Activated CD4-positive, alpha-beta T cell treated with anti-CD3 and anti-CD28 coated beads, Interleukin-2, amount 10 ng/mL, durations not matched to agents 7 days and 5 days (primary cell): Measurements from ENCODE around the gene CDCA4. TPM values are rescaled to one million over a fixed set of nuclear protein-coding genes. Genes with fewer than 3 reads are reported as not detected.

Experiments used
- CTCF ChIA-PET: fragments of 350-600 bp; sonication (Branson Sonifier 250); formaldehyde crosslinking; loops from one replicate; lab custom pipeline; 2021; ENCODE audit warnings: antibody characterized with exemption; lab: Charles Lee
- POLR2A ChIA-PET: fragments of 350-600 bp; sonication (Branson Sonifier 250); formaldehyde crosslinking; loops from one replicate; lab custom pipeline; 2021; ENCODE audit warnings: antibody characterized with exemption; lab: Charles Lee
- DNase-seq: peaks from one replicate; pipeline ENCODE4 v3.0.0-alpha.2; 2020
- H3K27ac Mint-ChIP-seq: one replicate; pipeline ENCODE4 v1.8.0; 2021; ENCODE audit warnings: mild to moderate bottlenecking, moderate library complexity, mixed read lengths
- H3K27me3 Mint-ChIP-seq: one replicate; pipeline ENCODE4 v1.8.0; 2021; ENCODE audit warnings: mixed read lengths
- H3K36me3 Mint-ChIP-seq: one replicate; pipeline ENCODE4 v1.8.0; 2021; ENCODE audit warnings: low read depth, mixed read lengths
- H3K4me1 Mint-ChIP-seq: one replicate; pipeline ENCODE4 v1.8.0; 2021; ENCODE audit warnings: mixed read lengths
- H3K4me3 Mint-ChIP-seq: one replicate; pipeline ENCODE4 v1.8.0; 2021; ENCODE audit warnings: mild to moderate bottlenecking, moderate library complexity, mixed read lengths
- H3K9me3 Mint-ChIP-seq: one replicate; pipeline ENCODE4 v1.8.0; 2021; ENCODE audit warnings: mixed read lengths
- total RNA-seq, 2 experiments: library from RNA; stranded (reverse); gene quantifications; one replicate each; pipeline ENCODE4 v1.2.3, GENCODE V29; 2021

CDCA4 gene
- total RNA-seq, 2 experiments from 2014 or later, result 53.0 to 56.6 TPM

DNA sequence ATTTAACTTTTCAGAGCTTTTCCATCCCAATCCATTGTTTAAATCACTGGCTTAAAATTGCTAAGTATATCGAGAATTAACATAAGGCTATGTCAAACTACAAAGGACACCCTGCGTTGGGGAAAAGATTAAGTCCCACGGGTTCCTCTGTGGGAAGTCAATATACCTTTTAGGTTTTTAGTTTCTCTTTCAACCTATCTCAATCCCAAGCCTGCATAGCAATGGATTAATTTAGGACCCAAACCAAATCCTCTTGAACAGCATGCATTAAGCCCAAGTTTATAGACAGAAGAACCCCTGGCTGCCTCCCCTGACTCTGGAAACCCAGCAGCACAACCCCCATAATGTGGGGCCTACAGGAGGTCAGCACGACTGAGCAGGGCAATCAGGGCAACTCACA, 6.3 kb downstream of the CDCA4 start:
- ChIA-PET CTCF (interaction anchor here (1.2 to 1.9 kb wide), 2 partner anchors 15 to 21 kb away, joined by 3 to 5 read pairs; no protein-coding TSS in a partner anchor), POLR2A (no interaction called here)
- Mint-ChIP-seq H3K27ac (peak overlapping the region; percentile 74), H3K4me3 (no peak overlapping the region), H3K27me3 (no peaks in the 10 kb centered on the region), H3K36me3 (peaks cover 56% of the 10 kb centered on the region), H3K4me1 (peaks cover 65% of the 10 kb centered on the region), H3K9me3 (no peaks in the 10 kb centered on the region)
- no peak for DNase-seq

DNA sequence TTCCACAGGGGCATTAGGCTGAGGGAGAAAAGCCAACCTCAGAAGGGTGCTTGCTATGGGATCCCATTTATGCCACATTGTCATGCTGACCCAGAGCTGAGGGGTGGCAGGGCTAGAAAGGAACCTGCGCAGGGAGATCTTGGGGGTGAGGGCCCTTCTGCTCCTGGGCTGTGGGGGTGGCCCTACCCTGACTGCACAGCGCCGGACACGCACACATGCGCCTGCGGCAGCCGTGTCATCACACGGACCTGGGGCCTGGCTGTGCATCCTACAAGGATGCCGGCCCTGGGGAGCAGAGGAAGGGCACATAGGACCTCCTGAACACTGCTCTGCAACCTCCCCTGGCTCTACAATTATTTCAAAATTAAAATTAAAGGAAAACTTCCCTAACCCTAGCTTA, 6.9 kb downstream of the CDCA4 start:
- no peak for DNase-seq
- Mint-ChIP-seq H3K27ac (peak overlapping the region; percentile 74), H3K36me3 (peaks cover 54% of the 10 kb centered on the region), H3K4me1 (peaks cover 60% of the 10 kb centered on the region), H3K9me3 (no peaks in the 10 kb centered on the region), H3K27me3 (no peaks in the 10 kb centered on the region), H3K4me3 (no peak overlapping the region)
- POLR2A ChIA-PET, result no interaction called here
- CTCF ChIA-PET, result interaction anchor here (1.2 to 1.9 kb wide), 2 partner anchors 14 to 20 kb away, joined by 3 to 5 read pairs; no protein-coding TSS in a partner anchor

DNA sequence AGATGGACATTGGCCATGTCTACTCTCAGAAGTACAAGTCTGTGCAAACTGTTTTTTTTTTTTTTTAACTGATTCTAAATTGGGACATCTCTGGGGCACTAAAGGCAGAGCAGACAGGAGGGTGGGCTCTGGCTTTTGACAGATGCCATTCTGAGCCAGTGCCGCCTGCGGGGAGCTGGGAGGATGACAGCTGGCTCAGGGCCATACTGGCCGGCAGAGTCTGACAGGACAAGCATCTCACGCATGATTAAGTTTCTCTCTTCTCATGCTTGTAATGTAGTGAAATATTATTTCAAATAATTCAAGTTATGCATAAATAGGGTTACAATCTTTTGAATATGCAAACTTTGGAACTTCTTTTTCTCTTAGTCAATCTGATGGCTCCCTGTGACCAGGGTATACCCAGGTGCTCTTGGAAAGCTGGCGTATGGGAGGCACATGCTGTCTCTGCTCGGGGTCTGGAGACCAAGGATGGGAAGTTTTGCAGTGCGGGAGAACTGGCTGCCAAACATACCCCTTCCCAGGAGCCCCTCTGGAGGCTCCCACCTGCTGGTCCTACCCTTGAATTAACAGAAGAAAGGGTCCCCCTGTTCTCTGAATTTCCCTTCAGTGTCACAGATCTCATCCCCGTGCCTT, 7.6 kb downstream of the CDCA4 start:
- Mint-ChIP-seq H3K36me3 (peaks cover 51% of the 10 kb centered on the region), H3K27ac (no peak overlapping the region), H3K4me1 (peaks cover 53% of the 10 kb centered on the region), H3K9me3 (no peaks in the 10 kb centered on the region), H3K4me3 (no peak overlapping the region), H3K27me3 (no peaks in the 10 kb centered on the region)
- ChIA-PET CTCF (interaction anchor here (0.7 to 1.2 kb wide), 2 partner anchors 13 to 24 kb away, joined by 3 read pairs; no protein-coding TSS in a partner anchor), POLR2A (no interaction called here)
- no peak for DNase-seq

DNA sequence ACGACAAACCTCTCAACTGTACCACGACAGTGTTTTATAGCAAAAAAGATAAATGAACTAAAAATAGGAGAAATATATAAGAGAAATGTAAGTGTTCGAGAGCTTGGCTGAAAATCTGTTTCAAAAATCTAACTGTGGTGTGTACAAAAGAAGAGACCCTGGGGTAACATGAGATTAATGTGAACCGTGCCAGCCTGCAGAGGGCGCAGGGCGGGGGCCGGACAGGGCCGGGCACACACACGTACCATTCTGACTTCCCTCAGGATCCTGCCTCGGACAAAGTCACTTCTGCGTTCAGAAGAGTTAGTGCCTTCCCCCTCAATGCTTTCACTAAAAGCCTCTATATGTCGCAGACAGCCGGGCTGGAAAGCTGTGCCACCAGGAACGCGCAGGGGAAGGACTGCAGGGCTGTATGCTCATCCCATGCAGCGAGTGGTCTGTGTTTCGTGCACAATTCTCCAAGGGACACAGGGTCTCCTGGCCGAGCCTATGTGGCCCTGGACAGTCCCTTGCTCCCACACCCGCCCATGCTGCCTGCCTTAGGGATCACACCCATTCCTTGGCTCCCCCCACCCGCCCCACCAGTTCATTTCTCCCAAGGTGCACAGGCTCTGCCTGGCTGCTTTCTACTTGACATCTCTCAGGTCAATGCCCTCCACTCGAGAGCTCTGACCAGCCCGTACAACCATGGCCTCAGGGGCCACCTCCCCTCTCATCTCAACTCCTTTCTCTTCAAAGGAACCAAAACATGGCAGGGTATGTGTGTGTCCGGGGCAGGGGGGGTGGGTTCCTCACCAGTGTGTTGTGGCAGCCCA, 8.5 kb downstream of the CDCA4 start:
- H3K36me3 Mint-ChIP-seq, result peaks cover 51% of the 10 kb centered on the region
- CTCF ChIA-PET, result interaction anchor here (1.0 to 1.7 kb wide), 3 partner anchors 10 to 49 kb away, joined by 3 to 7 read pairs (median 3); no protein-coding TSS in a partner anchor
- H3K9me3 Mint-ChIP-seq, result no peaks in the 10 kb centered on the region
- peak overlapping the region; percentile 19 for H3K27ac Mint-ChIP-seq
- H3K4me1 Mint-ChIP-seq, result peaks cover 46% of the 10 kb centered on the region
- H3K27me3 Mint-ChIP-seq, result no peaks in the 10 kb centered on the region
- DNase-seq, result no peak
- no peak overlapping the region for H3K4me3 Mint-ChIP-seq
- POLR2A ChIA-PET, result no interaction called here

DNA sequence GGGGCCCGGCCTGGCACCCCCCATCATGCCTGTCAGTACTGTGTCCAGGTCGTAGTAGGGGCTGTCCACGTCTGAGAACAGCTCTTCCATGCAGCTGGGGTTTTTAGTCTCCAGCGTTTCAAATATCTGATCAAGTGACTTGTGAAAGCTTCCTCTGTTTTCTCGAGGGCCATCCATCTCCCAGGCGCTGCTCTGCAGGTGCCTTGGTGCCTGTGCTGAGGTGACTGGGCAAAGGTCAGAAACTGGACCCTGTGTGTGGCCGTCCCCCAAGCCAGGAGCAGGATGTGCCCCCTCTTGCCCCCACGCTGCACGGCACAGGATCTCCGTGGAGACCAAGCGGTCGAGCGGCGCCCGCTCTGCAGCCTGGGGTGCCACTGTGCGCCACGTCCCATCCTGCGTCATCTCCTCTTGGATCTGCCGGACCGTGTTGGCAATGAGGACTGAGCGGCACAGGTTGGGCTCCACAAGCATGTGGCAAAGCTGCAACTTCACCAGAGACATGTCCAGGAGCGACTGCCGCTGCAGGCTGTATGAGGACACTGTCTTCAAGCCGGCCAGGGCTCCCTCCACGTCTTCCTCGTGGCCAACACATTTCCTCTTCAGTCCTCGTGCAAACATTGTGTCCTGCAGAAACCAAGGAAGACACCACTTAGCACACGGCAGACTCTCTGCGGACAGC, 9.4 kb downstream of the CDCA4 start:
- Mint-ChIP-seq H3K4me1 (peaks cover 37% of the 10 kb centered on the region), H3K27me3 (no peaks in the 10 kb centered on the region), H3K4me3 (no peak overlapping the region), H3K9me3 (no peaks in the 10 kb centered on the region), H3K36me3 (peaks cover 51% of the 10 kb centered on the region), H3K27ac (no peak overlapping the region)
- POLR2A ChIA-PET, result no interaction called here
- DNase-seq, result no peak
- CTCF ChIA-PET, result interaction anchor here (1.0 to 1.7 kb wide), 4 partner anchors 9 to 49 kb away, joined by 3 to 7 read pairs (median 4); partner anchors contain the start of gene CDCA4

DNA sequence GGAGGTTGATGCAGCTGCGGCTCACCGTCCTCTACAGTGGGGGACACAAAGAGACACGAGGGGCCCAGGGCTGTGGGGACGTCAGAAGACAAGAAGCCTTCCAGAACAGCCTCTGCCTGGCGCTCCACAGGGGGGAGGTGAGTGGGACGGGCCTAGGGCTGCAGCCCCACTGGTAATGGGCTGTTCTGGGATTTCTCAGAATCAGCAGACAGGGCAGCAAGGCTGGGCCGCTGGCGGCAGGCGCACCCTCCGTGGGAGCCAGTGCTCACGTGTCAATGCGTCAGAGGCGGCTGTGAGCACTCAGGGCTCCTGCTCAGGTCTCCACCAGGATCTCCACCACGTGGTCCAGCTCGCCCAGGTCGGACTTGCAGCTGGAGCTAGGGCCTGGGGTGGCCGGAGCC, 10.0 kb downstream of the CDCA4 start:
- no peak for DNase-seq
- Mint-ChIP-seq H3K4me1 (peaks cover 32% of the 10 kb centered on the region), H3K27me3 (no peaks in the 10 kb centered on the region), H3K4me3 (no peak overlapping the region), H3K27ac (no peak overlapping the region), H3K36me3 (peaks cover 47% of the 10 kb centered on the region), H3K9me3 (no peaks in the 10 kb centered on the region)
- ChIA-PET CTCF (interaction anchor here (1.0 to 1.4 kb wide), 2 partner anchors 10 to 50 kb away, joined by 3 to 4 read pairs; partner anchors contain the start of gene CDCA4), POLR2A (no interaction called here)

DNA sequence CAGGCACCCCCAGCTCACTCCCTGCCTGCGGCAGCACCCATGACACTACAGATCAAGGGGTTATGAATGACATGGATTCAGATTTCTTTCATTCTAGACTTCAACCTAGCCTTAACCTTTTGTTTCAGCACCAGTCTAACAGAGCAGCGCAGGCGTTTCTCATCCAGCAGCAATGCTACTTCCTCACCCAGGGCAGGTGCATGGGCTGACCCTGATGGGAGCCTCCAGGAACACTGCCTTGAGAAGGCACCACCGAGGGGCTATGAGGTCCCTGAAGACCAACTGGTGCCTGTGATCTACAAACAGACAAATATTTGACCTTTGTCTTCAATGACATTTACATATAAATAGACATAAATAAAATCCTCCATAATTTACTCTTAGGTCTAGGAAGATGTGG, 10.8 kb downstream of the CDCA4 start:
- Mint-ChIP-seq H3K36me3 (peaks cover 41% of the 10 kb centered on the region), H3K4me1 (peaks cover 24% of the 10 kb centered on the region), H3K9me3 (no peaks in the 10 kb centered on the region), H3K27me3 (no peaks in the 10 kb centered on the region), H3K4me3 (no peak overlapping the region), H3K27ac (peak overlapping the region; percentile 46)
- DNase-seq, result no peak
- CTCF ChIA-PET, result no interaction called here
- POLR2A ChIA-PET, result no interaction called here

DNA sequence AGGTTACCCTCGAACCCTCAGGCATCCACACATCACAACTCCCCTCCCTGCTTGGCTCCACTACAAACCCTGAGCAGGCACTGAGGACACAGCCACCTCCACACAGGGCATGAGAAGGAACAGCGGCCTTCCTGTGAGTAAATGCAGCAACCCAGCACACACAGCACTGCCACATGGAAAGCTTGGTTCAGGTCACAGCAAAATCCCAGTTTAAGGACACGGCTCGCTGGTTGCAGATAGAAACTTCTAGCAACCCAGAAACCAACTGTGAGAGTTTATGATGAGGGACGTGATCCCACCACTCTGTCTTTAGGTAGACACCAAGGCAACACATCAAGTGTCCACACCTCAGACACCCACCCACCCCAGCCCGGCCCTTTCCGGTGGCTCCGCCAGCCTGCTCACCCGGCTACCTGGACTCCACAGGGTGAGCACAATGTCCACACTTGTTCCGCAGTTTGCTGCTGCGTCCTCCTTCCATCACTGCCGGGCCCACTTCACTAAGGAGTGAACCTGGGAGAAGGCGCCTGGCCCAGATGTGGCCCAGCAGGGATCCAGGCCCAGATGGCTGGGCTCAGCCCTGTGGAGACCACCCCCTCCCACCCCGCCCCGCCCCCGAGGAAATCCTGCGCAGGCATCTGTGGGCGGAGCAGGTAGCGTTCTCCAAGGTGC, 13.2 kb downstream of the CDCA4 start:
- Mint-ChIP-seq H3K27me3 (no peaks in the 10 kb centered on the region), H3K27ac (no peak overlapping the region), H3K4me3 (no peak overlapping the region), H3K36me3 (peaks cover 39% of the 10 kb centered on the region), H3K4me1 (peaks cover 4% of the 10 kb centered on the region), H3K9me3 (no peaks in the 10 kb centered on the region)
- no peak for DNase-seq
- CTCF ChIA-PET, result interaction anchor here (4.2 kb wide), 1 partner anchor 11 kb away, joined by 21 read pairs; the partner anchor contains the start of gene CDCA4
- POLR2A ChIA-PET, result interaction anchor here (0.7 kb wide), 1 partner anchor 364 kb away, joined by 3 read pairs; no protein-coding TSS in a partner anchor

DNA sequence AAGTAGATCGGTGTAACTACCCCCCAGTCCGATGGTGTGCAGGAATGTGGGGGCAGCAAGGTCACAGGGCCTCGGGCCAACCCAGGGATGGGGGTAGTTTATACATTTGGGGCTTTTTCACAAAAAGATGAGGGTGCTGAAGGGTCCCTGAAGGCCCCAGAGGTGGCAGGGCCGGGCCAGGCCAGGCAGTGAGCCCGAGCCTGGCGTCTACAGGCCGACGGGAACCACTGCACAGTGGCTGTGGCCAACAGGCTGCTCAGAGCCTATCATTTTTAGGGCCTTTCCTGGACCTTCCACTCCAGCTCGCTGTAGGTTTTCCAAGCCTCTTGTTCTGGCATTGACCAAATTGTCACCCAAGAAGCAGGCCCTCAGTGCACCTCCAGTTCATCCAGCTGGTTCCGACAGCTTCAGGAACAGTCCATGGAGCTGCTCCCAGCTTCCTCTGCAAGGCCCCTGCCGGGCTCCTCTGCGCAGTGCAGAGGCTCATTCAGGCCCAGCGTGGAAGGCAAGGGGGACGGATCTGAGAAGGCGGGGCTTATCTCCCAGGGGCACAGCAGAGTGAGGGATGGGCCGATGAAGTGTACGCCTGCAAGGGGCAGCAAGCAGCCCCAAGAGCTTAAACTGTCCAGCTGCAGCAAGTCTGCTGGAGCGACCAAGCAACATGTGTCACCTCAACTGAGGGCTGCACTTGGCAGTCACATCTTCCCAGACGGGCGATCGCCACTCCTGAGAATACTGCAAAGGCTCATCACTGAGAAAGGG, 13.9 kb downstream of the CDCA4 start:
- Mint-ChIP-seq H3K27me3 (no peaks in the 10 kb centered on the region), H3K9me3 (no peaks in the 10 kb centered on the region), H3K36me3 (peaks cover 34% of the 10 kb centered on the region), H3K4me3 (no peak overlapping the region), H3K4me1 (peaks cover 2% of the 10 kb centered on the region), H3K27ac (no peak overlapping the region)
- CTCF ChIA-PET, result interaction anchor here (1.3 to 4.2 kb wide), 2 partner anchors 12 to 39 kb away, joined by 5 to 21 read pairs; partner anchors contain the start of gene CDCA4
- no peak for DNase-seq
- POLR2A ChIA-PET, result interaction anchor here (0.7 kb wide), 1 partner anchor 363 kb away, joined by 3 read pairs; no protein-coding TSS in a partner anchor

DNA sequence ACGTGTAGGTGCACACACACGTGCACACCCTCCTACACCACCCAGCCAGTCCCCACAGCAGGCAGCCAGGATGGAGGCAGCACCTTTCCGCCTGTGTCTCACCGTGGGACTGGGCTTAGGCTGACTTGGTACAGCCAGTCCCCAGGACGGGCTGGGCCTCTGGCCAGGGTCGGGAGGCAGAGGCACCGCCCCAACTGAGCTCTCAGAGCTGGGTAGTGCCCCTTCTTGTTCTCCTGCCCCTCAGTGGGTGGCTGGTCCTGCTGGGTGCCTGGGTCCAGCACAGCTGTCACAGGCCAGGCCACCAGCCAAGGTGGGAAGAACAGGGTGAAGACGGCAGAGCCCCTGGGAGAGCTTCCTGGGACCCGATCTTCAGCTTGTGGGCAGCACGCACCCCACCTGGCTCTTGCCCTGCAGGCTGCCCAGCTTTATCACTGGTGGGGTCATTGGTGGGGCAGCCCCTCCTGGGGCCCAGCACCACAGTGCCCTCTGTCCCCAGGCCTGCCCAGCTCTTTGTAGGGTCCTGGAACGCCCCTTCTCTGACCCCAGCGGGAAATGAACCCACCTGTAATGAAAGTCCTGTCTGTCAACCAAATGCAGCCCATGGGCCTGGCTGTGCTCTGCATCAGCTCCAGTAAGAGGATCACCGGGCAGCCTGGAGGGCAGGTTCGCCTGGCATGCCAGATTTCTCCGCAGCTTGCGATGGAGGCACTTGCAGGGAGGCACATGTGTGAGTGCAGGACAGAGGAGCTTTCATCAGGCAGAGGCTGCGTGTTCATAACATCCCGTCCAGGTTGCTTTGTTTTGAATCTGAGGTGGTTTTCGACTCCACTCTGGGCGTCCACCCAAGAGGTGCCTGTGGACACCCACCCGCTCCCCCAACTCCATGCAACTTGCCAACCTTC, 14.7 kb downstream of the CDCA4 start:
- H3K9me3 Mint-ChIP-seq, result no peaks in the 10 kb centered on the region
- no peak overlapping the region for H3K27ac Mint-ChIP-seq
- ChIA-PET CTCF (interaction anchor here (0.6 to 4.2 kb wide), 3 partner anchors 13 to 52 kb away, joined by 3 to 21 read pairs (median 5); partner anchors contain the start of gene CDCA4), POLR2A (no interaction called here)
- no peaks in the 10 kb centered on the region for H3K27me3 Mint-ChIP-seq
- H3K4me1 Mint-ChIP-seq, result peaks cover 2% of the 10 kb centered on the region
- no peak overlapping the region for H3K4me3 Mint-ChIP-seq
- no peak for DNase-seq
- peaks cover 35% of the 10 kb centered on the region for H3K36me3 Mint-ChIP-seq
